Forelimb muscle (tissue), 1 donor: Measurements from ENCODE around the gene C2orf69. TPM values are rescaled to one million over a fixed set of nuclear protein-coding genes. Genes with fewer than 3 reads are reported as not detected.
"Not testable (repeated sequence)": the region's sequence is repeated elsewhere in the genome, so short reads cannot be mapped to it uniquely, and the experiment has no call there.

Source experiments
- DNase-seq: peaks from one replicate; pipeline ENCODE4 v3.0.0-alpha.2; 2013; ENCODE audit warnings: low read depth
- polyA plus RNA-seq: library from polyadenylated mRNA; unstranded; fragments of 120-200 nt; gene quantifications from one replicate; pipeline ENCODE4 v1.2.1, GENCODE V29; 2013; ENCODE audit not compliant: insufficient read length

C2orf69 gene
- 8.0 TPM for polyA plus RNA-seq

- DNase-seq = peak; percentile 94
Observed at GRCh38 chr2:199911052-199911876, at the start of gene C2orf69. C2orf69 (plus strand) TSS chr2:199911293; CDS start chr2:199911439, 146 bp downstream.

- no peak for DNase-seq
Observed at GRCh38 chr2:199862788-199863187, 48.3 kb upstream of the C2orf69 start.

GRCh38 chr2:199865905-199866304 lies 45.2 kb upstream of the C2orf69 start:
- DNase-seq = no peak

GRCh38 chr2:199868431-199869226 lies 42.5 kb upstream of the C2orf69 start:
- DNase-seq = no peak

- DNase-seq = no peak
Observed at GRCh38 chr2:199869227-199869541, 41.9 kb upstream of the C2orf69 start.

- no peak for DNase-seq
Observed at GRCh38 chr2:199869653-199870052, 41.4 kb upstream of the C2orf69 start.

- DNase-seq = no peak
Observed at GRCh38 chr2:199870581-199870980, 40.5 kb upstream of the C2orf69 start.

GRCh38 chr2:199874209-199874608 lies 36.9 kb upstream of the C2orf69 start:
- DNase-seq = no peak

- no peak for DNase-seq
Observed at GRCh38 chr2:199875400-199875799, 35.7 kb upstream of the C2orf69 start.

GRCh38 chr2:199882667-199883066 lies 28.4 kb upstream of the C2orf69 start:
- DNase-seq = no peak

GRCh38 chr2:199883474-199884212 lies 27.4 kb upstream of the C2orf69 start:
- no peak for DNase-seq

GRCh38 chr2:199895406-199895805 lies 15.7 kb upstream of the C2orf69 start:
- no peak for DNase-seq

GRCh38 chr2:199896617-199897016 lies 14.5 kb upstream of the C2orf69 start:
- no peak for DNase-seq

- no peak for DNase-seq
Observed at GRCh38 chr2:199901942-199902341, 9.2 kb upstream of the C2orf69 start.

GRCh38 chr2:199902486-199903110 lies 8.5 kb upstream of the C2orf69 start:
- DNase-seq = no peak

- no peak for DNase-seq
Observed at GRCh38 chr2:199903111-199903510, 8.0 kb upstream of the C2orf69 start.

- DNase-seq = no peak
Observed at GRCh38 chr2:199907008-199907714, 3.9 kb upstream of the C2orf69 start.

- no peak for DNase-seq
Observed at GRCh38 chr2:199910338-199911051, 598 bp upstream of the C2orf69 start.

- DNase-seq = no peak
Observed at GRCh38 chr2:199911877-199912161, 726 bp downstream of the C2orf69 start.

GRCh38 chr2:199912553-199913114 lies 1.5 kb downstream of the C2orf69 start:
- not testable (repeated sequence) for DNase-seq
